Left lung (tissue), 10 donors: ENCODE results near the gene RBM19. TPM values are rescaled to one million over a fixed set of nuclear protein-coding genes. Genes with fewer than 3 reads are reported as not detected.

Experiments used
- ATAC-seq: fragments of 200-7000 bp; cut with Tn5 transposase; one replicate; pipeline ENCODE4 v1.9.1; 2020; ENCODE audit warnings: moderate library complexity
- DNase-seq, 4 donors: peaks; one replicate each; pipeline ENCODE4 v3.0.0-alpha.2; 2013 to 2020
- H3K27ac ChIP-seq, 2 donors: fragments of 200-600 bp; sonication (generic) in 1 of 2; one replicate each; pipeline versions ENCODE4 v1.5.0 to v1.8.0; 2020 to 2021
- H3K27me3 ChIP-seq, 2 donors: fragments of 200-600 bp; sonication (generic) in 1 of 2; one replicate each; pipeline versions ENCODE4 v1.5.0 to v1.8.0; 2020 to 2021
- H3K36me3 ChIP-seq, 2 donors: fragments of 200-600 bp; sonication (generic) in 1 of 2; one replicate each; pipeline versions ENCODE4 v1.5.0 to v1.8.0; 2020 to 2021
- H3K4me1 ChIP-seq, 2 donors: fragments of 200-600 bp; one replicate each; pipeline ENCODE4 v1.8.0; 2021
- H3K4me3 ChIP-seq, 2 donors: fragments of 200-600 bp; sonication (generic) in 1 of 2; one replicate each; pipeline versions ENCODE4 v1.5.0 to v1.8.0; 2020 to 2021; ENCODE audit warnings: mild to moderate bottlenecking in 1 of 2
- H3K9me3 ChIP-seq, 2 donors: fragments of 200-600 bp; sonication (generic) in 1 of 2; one replicate each; pipeline versions ENCODE4 v1.5.0 to v1.8.0; 2020 to 2021
- CTCF ChIP-seq, 2 donors: fragments of 200-600 bp; sonication (generic) in 1 of 2; IDR thresholded peaks; one replicate each; pipeline versions ENCODE4 v1.5.0 to v1.8.0; 2021; ENCODE audit warnings: antibody characterized with exemption in 2 of 2
- intact Hi-C, 2 donors: fragments of 100-400 bp; cut with DNase I; formaldehyde crosslinking; loops; one replicate each; pipeline versions ENCODE4 v1.11.2 to v1.14.2; 2022
- polyA plus RNA-seq, 6 donors: library from polyadenylated mRNA; unstranded; fragments of 120-200 nt; gene quantifications; one replicate each; pipeline ENCODE4 v1.2.1, GENCODE V29; 2013; ENCODE audit not compliant: insufficient read length in 6 of 6
- total RNA-seq, 2 donors: library from RNA; stranded (reverse); fragmentation: NEBNext Ultra II Directional; extraction: Animal tissue kit (Norgen Biotek cat#: 25700); gene quantifications; one replicate each; pipeline ENCODE4 v1.2.1, GENCODE V29; 2021
- donor health status: DM: no; HTN: yes; CAD: no.
- donor health status: DM: no; HTN: no; CAD: no.

The RBM19 gene
- total and polyA plus RNA-seq, 8 donors, result 21.5 to 33.4 (median 31.2) TPM

GRCh38 chr12:113888435-113888834, 77.7 kb downstream of the RBM19 start:
- H3K27me3 ChIP-seq, result no peaks in the 10 kb centered on the region
- no peak for ATAC-seq
- intact Hi-C loops, result no loop called here

GRCh38 chr12:113887906-113888305, 78.2 kb downstream of the RBM19 start:
- intact Hi-C loops, result no loop called here
- no peak overlapping the region for H3K27ac ChIP-seq
- peaks cover 0 to 29% of the 10 kb centered on the region in 2 donors for H3K36me3 ChIP-seq
- H3K27me3 ChIP-seq, result no peaks in the 10 kb centered on the region
- TF ChIP-seq CTCF (IDR thresholded peaks at IDR 0.05), result no peak
- no peak for DNase-seq
- no peaks in the 10 kb centered on the region for H3K9me3 ChIP-seq
- no peak for ATAC-seq
- no peak overlapping the region for H3K4me3 ChIP-seq
- H3K4me1 ChIP-seq, result no peaks in the 10 kb centered on the region

More at GRCh38 chr12:113888435-113888834, 77.7 kb downstream of the RBM19 start:
- Histone ChIP-seq H3K36me3 (peaks cover 0 to 33% of the 10 kb centered on the region in 2 donors), H3K4me1 (no peaks in the 10 kb centered on the region), H3K9me3 (no peaks in the 10 kb centered on the region), H3K27ac (no peak overlapping the region), H3K4me3 (no peak overlapping the region)
- no peak for TF ChIP-seq CTCF (IDR thresholded peaks at IDR 0.05)
- no peak for DNase-seq

GRCh38 chr12:113886721-113887120, 79.4 kb downstream of the RBM19 start:
- ATAC-seq (no peak), DNase-seq (no peak)
- H3K9me3 ChIP-seq, result no peaks in the 10 kb centered on the region
- intact Hi-C loops, result no loop called here
- H3K36me3 ChIP-seq, result peaks cover 0 to 30% of the 10 kb centered on the region in 2 donors
- no peaks in the 10 kb centered on the region for H3K27me3 ChIP-seq
- no peak overlapping the region for H3K27ac ChIP-seq
- TF ChIP-seq CTCF (IDR thresholded peaks at IDR 0.05), result no peak
- H3K4me3 ChIP-seq, result no peak overlapping the region
- no peaks in the 10 kb centered on the region for H3K4me1 ChIP-seq

- Histone ChIP-seq H3K27ac (no peak overlapping the region), H3K27me3 (no peaks in the 10 kb centered on the region), H3K4me3 (no peak overlapping the region), H3K9me3 (no peaks in the 10 kb centered on the region), H3K36me3 (peaks cover 0 to 32% of the 10 kb centered on the region in 2 donors), H3K4me1 (no peaks in the 10 kb centered on the region)
- intact Hi-C loops, result no loop called here
- DNase-seq (no peak), ATAC-seq (no peak)
- no peak for TF ChIP-seq CTCF (IDR thresholded peaks at IDR 0.05)
Observed at GRCh38 chr12:113884392-113884791, 81.7 kb downstream of the RBM19 start.

GRCh38 chr12:113882690-113883089, 83.4 kb downstream of the RBM19 start:
- ATAC-seq, result no peak
- no peak for DNase-seq
- no peak overlapping the region for H3K4me3 ChIP-seq
- intact Hi-C loops, result no loop called here
- H3K9me3 ChIP-seq, result no peaks in the 10 kb centered on the region
- H3K36me3 ChIP-seq, result peaks cover 0 to 24% of the 10 kb centered on the region in 2 donors
- H3K27ac ChIP-seq, result no peak overlapping the region
- TF ChIP-seq CTCF (IDR thresholded peaks at IDR 0.05), result no peak
- H3K27me3 ChIP-seq, result no peaks in the 10 kb centered on the region
- no peaks in the 10 kb centered on the region for H3K4me1 ChIP-seq
